ENCODE measurements around the gene ARMH3. TPM values are rescaled to one million over a fixed set of nuclear protein-coding genes. Genes with fewer than 3 reads are reported as not detected.

The ARMH3 gene
- total RNA-seq, 1 experiment from 2014 or later: 5.6 TPM

DNA sequence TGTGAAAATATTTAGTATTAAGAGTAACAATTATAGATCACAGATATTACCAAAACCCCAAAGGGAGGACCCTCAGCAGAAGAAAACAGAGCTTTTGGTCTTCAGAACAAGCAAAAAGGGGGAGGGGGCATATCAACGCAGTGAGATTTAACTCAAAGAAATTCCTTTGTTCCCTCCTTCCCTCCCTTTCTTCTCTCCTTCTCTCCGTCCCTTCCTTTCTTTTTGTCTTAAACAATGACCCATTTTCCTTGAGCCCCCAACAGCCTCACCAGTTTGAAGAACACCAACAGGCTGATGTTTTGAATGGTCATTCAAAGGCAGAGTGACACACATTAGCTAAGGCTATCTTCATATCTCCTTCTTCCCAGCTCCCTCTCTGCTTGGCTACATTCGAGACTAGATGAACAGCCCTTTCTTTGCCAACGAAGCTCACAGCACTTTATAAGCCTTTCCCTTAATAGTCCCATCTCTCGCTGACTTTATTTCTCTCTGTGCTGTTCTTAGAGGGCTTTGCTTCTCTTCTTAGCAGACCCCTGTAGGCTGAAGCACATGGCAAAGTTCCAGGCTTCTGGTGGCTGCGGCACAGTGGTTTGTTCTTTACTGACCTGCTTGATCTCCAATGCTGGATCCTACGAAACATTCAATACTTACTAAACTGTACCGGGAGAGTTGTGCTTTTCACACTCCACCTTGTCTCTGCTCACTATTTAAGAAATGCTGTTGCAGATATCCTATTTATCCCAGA, 136.8 kb downstream of the ARMH3 start:
- DNase-seq (ENCODE audit: low read depth): no peak
- in situ Hi-C loops (cut with HindIII; ENCODE audit: low pct_unique_long_range_greater_than_20kb, low sequenced_read_pairs): no loop called here

DNA sequence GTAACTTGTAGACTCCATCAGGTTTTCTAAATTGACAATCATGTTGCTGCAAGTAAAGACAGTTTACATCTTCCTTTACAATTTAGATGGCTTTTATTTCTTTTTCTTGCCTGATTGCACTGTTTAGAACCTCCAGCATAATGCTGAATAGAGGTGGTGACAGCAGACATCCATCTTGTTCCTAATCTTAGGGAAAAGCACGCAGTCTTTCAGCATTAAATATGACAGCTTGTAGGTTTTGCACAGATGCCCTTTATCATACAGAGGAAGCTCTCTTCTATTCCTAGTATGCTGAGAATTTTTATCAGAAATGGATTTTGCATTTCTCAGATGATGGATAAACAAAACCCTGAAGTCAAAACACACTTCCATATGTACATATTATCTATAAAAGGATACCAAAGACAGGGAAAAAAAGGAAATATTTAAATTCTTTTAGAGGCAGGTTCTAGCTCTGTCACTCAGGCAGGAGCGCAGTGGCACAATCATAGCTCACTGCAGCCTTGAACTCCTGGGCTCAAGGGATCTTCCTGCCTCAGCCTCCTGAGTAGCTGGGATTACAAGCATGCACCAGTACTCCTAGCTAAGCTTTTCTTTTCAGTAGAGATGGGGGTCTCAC, 143.3 kb downstream of the ARMH3 start:
- in situ Hi-C loops (cut with HindIII; ENCODE audit: low pct_unique_long_range_greater_than_20kb, low sequenced_read_pairs): no loop called here
- no peak for DNase-seq (ENCODE audit: low read depth)

DNA sequence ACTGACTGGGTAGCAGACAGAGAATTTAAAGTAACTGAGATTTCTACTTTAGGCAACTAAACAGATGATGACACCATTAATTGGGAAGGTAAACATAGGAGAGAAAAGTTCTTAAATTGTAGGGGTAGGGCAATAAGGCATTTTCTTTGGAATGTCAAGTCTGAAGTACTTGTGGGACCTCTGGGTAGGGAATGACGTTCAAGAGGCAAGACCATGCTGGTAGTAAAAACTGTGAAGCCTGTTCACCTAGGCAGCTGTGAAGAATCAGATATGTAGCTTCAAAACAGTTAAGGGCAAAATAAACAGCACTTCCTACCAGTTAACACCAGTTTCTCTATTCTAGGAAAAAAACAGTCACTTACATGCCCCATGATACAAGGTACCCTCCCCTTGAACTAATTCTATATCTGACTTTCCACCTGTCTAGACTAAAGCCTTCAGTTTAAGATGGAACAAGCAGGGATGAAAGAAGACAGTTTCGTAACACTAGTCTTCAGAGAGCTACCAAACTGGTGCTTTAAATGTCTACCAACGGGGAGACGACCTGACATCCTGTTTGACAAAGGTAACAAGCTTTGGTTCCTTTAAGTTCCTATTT, 149.3 kb downstream of the ARMH3 start:
- no peak for DNase-seq (ENCODE audit: low read depth)
- in situ Hi-C loops (cut with HindIII; ENCODE audit: low pct_unique_long_range_greater_than_20kb, low sequenced_read_pairs): no loop called here

DNA sequence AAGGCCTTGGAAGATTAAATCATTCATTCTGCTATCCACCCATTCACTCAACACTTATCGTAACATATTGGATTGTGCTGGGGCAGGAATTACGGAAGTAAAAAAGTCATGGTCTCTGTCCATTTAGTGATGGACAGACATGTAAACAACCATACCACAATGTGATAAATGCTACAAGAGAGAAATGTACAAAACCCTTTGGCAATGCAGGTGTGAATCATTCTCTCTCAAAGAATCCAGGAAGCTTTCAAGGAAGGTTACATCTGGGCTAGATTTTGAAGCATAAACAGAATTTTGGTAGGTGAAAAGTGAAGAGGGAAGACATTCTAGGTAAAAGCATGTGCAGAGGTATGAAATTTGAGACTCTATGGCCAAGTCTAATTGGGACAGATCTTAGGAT, 150.7 kb downstream of the ARMH3 start:
- in situ Hi-C loops (cut with HindIII; ENCODE audit: low pct_unique_long_range_greater_than_20kb, low sequenced_read_pairs): no loop called here
- DNase-seq (ENCODE audit: low read depth): no peak

DNA sequence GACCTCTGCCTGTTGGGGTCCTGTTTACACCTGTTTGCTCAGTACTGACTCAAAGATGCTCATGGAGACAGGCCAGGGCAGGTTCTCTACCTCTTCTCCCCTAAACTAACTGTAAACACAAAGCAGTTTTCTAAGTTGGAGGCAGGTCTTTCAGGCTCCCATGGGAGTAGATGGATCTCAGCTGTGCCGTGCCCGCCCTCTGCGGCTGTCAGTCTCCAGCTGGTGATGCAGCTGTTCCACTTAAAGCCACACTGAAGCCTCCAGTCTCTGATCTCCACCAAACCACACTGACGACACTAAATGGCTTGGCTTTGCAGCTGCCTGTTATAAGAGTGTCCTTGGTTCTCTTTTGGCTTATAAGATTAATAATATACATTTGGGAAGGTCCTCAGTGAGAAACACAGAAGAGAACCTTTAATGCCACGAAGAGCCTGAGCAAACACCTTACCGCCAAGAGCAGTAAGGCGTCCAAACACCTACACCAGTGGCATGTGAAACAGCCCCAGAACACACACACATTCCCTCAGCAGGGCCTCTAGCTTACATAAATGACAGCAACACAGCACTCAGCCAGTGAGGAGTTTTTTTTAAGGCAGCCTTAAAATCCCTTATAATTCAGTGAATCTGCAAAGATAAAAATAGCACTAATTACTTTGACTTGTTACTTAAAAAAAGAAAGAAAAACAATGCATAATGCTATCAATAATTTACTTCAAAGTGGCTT, 152.0 kb downstream of the ARMH3 start:
- in situ Hi-C loops (cut with HindIII; ENCODE audit: low pct_unique_long_range_greater_than_20kb, low sequenced_read_pairs): no loop called here
- DNase-seq (ENCODE audit: low read depth): no peak

DNA sequence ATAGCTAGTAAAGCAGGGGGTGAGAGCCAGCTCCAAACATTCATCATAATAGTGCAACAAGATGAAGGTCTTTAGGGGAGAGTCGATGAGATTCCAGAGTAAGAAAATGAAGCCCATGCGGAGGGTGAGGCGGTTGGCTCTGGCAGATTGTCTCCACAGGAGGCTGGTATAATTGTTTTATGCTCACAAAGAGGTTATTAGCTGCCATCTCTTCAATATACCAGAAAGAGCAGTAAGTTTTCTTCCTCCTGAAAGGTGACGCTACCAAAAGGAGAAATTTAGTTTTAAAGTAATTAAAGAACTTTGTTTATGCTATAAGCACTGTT, 153.2 kb downstream of the ARMH3 start:
- in situ Hi-C loops (cut with HindIII; ENCODE audit: low pct_unique_long_range_greater_than_20kb, low sequenced_read_pairs): no loop called here
- DNase-seq (ENCODE audit: low read depth): no peak

DNA sequence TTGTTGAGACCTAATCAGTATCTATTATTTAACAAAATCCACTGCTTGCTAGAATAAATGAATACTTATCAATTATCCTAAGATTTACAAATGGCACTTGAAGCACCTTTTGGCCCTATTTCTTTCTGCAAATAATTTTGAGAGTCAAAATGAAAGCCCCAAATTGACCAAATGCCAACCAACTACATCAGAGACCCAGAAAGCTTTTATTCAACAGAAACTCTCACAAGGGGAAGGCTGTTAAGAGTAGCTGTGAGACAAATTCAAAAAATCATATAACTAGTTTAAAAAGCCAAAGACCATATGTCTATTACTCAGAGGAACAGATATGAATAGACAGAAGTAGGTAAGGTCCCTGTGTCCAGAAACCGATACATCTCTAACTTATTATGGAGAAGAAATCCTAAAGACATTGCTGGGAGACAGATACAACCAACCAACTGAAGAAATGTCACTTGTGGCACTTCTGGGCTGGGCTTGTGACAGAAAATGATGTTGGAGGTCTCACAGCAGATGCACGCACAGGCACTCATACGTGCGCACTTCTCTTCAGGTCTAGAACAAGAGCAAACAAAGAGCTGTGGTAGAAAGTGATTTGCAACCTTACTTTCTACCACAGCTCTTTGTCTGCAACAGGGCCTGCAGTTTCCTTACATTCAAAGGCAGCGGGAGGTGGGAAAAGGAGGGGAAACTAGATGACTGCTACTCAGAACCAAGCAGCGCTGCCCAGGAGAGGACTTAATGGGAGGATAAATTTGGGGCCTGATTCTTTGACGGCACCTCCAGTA, 153.7 kb downstream of the ARMH3 start:
- in situ Hi-C loops (cut with HindIII; ENCODE audit: low pct_unique_long_range_greater_than_20kb, low sequenced_read_pairs): no loop called here
- no peak for DNase-seq (ENCODE audit: low read depth)

DNA sequence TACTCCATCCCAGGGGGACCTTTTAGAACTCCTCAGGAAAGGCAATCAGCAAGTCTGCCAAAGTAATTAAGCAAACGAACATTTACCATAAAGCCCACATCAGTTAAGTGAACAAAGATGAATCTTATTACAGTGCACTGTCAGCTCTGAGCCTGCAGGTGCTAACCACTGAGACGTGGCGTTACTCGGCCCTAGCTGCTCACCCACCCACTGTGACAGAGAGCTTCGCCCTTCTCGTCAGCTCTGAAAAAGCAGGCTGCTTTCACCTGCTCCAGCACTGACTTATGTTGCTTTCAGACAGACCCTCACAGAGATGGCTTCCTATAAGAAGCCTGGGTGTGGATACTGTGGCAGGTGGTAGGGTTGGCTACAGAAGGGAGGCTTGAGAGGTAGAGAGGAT, 154.6 kb downstream of the ARMH3 start:
- DNase-seq (ENCODE audit: low read depth): no peak
- in situ Hi-C loops (cut with HindIII; ENCODE audit: low pct_unique_long_range_greater_than_20kb, low sequenced_read_pairs): no loop called here

DNA sequence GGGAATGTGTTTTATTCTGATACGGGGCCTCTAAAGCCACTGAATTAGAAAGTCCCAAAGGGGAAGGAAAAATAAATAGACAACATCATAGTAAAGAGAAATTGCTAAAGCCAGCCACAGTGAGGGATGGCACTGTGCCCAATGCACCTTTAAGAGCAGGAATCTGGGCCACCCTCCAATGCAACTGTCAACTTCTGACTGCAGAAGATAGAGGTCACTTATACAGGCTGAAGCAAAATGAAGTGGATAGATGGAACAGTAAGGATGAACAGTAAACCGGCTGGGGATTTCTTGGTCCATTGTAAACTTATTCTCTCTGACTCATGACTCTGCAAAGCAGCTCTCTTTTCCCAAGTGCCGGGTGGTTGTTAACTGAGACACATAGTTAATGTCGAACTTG, 158.3 kb downstream of the ARMH3 start:
- in situ Hi-C loops (cut with HindIII; ENCODE audit: low pct_unique_long_range_greater_than_20kb, low sequenced_read_pairs): no loop called here
- DNase-seq (ENCODE audit: low read depth): peak; percentile 31

DNA sequence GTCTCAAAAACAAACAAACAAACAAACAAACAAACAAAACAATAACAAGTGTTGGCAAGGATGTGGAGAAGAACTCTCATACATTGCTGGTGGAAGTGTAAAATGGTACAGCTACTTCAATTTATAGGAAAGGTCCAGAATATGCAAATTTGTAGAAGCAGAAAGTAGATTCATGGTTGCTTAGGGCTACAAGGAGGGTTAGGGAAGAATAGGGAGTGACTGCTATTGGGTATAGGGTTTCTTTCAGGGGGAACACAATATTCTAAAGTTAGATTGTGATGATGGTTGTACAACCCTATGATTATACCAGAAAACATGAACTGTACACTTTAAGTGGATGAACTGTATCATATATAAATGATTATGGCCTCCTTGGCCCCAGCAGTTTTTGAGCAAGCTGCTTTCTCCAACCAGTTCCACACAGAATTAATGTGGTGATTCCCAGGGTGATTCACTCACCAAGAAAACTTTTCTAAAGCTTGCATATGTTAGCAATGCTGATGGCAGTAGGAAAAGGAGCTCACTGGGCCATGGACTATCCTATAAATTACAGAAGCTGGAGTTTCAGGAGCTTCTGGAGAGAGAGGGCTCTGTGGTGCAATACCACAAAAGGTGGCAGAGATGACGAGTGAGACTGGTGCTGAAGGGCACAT, 159.6 kb downstream of the ARMH3 start:
- no peak for DNase-seq (ENCODE audit: low read depth)
- in situ Hi-C loops (cut with HindIII; ENCODE audit: low pct_unique_long_range_greater_than_20kb, low sequenced_read_pairs): no loop called here

DNA sequence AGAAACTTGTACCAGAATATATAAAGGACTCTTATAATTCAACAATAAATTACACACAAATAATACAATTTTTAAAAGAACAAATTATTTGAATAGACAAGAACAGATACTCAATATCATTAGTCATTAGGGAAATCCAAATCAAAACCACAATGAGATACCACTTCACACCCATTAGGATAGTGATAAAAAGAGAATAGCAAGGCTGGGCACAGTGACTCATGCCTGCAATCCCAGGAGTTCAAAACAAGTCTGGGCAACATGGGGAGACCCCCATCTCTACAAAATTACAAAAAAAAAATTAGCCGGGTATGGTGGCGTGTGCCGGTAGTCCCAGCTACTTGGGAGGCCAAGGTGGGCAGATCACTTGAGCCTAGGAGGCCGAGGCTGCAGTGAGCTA, 160.2 kb downstream of the ARMH3 start:
- in situ Hi-C loops (cut with HindIII; ENCODE audit: low pct_unique_long_range_greater_than_20kb, low sequenced_read_pairs): no loop called here

DNA sequence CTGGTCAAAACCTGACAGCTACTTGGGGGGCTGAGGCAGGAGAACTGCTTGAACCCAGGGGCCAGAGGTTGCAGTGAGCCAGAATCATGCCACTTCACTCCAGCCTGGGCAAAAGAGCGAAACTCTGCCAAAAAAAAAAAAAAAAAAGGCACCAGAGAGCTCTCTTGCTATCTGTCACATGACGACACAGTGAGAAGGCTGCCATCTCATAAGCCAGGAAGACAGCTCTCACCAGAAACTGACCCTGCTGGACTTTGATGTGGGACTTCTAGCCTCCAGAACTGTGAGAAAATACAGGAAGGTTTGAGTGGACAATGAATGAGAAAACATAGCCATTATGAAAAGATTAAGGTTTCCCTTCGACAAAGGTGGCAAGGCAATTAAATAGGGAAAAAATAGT, 161.2 kb downstream of the ARMH3 start:
- in situ Hi-C loops (cut with HindIII; ENCODE audit: low pct_unique_long_range_greater_than_20kb, low sequenced_read_pairs): no loop called here
- DNase-seq (ENCODE audit: low read depth): no peak

More for the DNA sequence above, 160.2 kb downstream of the ARMH3 start:
- no peak for DNase-seq (ENCODE audit: low read depth)

DNA sequence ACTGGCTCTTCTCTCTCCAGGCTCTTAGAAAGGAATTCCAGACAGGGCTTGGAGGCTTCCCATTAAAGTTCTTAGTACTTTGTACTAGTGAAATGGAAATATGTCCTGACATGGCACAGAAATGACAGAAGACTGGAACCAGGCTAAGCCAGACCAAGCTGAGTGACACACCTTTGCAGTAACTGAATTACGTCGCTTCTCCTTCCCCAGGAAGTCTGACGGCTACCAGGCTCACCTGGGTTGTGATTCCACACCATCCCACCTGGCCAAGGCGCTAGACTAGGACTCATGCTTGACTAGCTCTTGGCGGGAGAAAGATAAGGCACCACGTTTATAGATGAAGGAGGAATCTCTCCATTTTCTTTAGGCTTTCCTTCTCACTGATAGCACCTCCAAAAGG, 161.7 kb downstream of the ARMH3 start:
- in situ Hi-C loops (cut with HindIII; ENCODE audit: low pct_unique_long_range_greater_than_20kb, low sequenced_read_pairs): no loop called here

DNA sequence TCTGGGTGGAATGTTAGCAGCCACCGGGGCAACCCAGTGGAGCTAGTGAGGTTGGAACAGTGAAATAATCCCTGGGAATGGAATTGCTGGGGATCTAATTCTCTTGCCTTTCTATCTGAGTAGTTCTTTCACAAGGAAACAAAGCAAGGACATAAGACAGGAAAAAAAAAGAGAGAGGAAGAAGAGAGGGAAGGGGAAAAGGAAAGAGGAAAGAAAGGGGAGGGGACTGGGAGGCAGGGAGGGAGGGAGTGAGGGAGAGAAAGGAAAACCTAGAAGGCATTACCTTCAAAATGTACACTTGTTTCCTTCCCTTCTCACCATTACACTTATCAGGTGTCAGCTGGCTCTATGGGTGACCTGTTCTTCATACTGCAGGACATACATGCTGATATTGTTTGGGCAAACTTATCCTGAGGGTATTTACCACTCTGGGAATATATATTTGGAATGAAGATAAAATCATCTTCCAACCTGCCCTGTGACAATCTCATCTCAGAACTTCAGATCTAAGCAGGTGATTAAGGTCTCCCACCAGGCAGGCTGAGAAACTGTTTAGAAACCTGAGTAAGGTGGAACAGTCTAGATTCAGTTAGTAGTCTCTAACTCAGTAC, 162.4 kb downstream of the ARMH3 start:
- in situ Hi-C loops (cut with HindIII; ENCODE audit: low pct_unique_long_range_greater_than_20kb, low sequenced_read_pairs): no loop called here
- DNase-seq (ENCODE audit: low read depth): no peak

More for the DNA sequence above, 161.7 kb downstream of the ARMH3 start:
- DNase-seq (ENCODE audit: low read depth): no peak

DNA sequence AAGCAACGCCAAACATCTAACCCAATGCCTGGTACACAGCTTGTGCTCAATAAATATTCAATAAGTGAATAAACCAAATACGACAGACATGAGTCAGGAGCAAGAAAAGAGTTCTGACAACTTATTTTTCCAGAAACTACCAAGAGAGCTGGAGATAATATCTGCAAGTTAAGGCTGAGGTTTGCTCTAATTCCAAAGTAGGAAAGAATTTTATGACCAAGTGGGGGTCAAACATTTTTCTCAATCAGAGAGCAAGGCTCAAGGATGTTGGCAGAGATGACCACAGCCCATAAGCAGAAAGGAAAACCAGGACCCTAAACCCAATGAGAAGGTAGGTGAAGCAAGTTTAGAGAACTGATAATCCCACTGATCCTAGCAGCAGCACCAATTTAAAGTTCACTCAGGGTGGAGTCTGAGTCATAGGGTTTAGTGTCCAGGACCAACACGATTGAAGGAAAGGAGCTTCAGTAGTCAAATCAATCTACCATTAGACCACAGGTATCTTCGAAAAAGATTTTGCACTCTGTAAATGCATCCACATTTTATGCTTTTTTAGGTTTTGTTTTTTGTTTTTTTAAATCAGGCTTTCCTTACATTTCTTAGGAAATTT, 163.1 kb downstream of the ARMH3 start:
- in situ Hi-C loops (cut with HindIII; ENCODE audit: low pct_unique_long_range_greater_than_20kb, low sequenced_read_pairs): no loop called here
- no peak for DNase-seq (ENCODE audit: low read depth)

DNA sequence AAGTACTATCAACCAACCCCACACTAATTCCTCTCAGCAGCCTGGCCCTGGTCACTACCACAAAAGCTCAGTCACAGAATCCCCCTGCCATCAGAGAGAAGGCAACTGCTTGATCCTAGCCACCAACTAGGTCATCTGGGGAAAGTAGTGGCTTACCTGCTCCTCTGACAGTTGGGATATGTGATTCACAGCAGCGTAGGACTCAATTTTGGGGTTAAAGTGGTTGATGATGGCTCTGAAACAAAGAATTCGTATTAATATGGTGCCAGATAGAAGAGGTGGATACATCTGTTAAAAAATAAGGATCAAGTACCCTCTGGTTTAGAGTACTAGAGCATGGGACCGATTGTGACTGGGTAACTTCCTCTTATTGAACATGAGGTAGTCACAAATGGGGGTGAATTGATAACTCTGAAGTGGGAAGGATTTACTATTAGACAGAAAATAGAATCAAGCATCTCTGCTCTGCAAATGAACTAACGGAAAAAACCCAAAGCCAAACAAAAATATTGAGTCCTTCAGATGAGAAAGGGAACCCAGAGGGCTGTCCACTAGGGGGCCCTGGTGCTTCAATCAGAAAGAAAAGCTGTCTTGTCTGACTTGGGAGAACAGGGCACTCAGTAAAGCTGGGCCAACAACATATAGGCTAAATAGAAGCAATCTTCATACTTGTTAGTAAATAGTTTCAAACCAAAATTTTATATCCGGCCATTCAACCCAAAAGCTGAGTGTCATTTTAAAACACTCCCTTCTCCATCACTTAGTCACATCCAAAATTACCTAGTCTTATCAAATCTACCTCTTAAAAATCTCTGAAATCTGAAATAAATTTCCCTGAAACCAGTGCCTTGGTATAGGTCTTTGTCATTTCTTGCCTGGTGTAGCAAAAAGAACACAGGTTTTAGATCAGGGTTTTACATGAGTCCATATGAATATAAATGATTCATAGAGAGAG, 166.4 kb downstream of the ARMH3 start:
- peak; percentile 48 for DNase-seq (ENCODE audit: low read depth)
- in situ Hi-C loops (cut with HindIII; ENCODE audit: low pct_unique_long_range_greater_than_20kb, low sequenced_read_pairs): no loop called here
